Sciatic nerve (tissue), 2 donors: Measurements from ENCODE around the gene HOXD9. TPM values are rescaled to one million over a fixed set of nuclear protein-coding genes. Genes with fewer than 3 reads are reported as not detected.

Experiments used
- ATAC-seq: fragments of 200-7000 bp; cut with Tn5 transposase; one replicate; pipeline ENCODE4 v1.9.1; 2020; ENCODE audit warnings: mild to moderate bottlenecking, moderate library complexity
- DNase-seq: peaks from one replicate; pipeline ENCODE4 v3.0.0-alpha.2; 2020; ENCODE audit warnings: low spot score
- intact Hi-C: fragments of 100-400 bp; cut with DNase I; formaldehyde crosslinking; loops from one replicate; pipeline ENCODE4 v1.14.2; 2022
- total RNA-seq: library from RNA; stranded (reverse); fragmentation: NEBNext Ultra II Directional; extraction: Animal tissue kit (Norgen Biotek cat#: 25700); gene quantifications from one replicate; pipeline ENCODE4 v1.2.1, GENCODE V29; 2021
- donor health status: DM: no; HTN: no; CAD: no.
- donor health status: DM: no; HTN: no; CAD: no.

The HOXD9 gene
- total RNA-seq, 1 donor from 2014 or later = 4.9 TPM

GRCh38 chr2:176130147-176130956 lies 7.8 kb downstream of the HOXD9 start:
- no peak for ATAC-seq
- DNase-seq = no peak
- intact Hi-C loops = no loop called here

- no peak for DNase-seq
- intact Hi-C loops = no loop called here
Measured at GRCh38 chr2:176130957-176131847, 8.7 kb downstream of the HOXD9 start.

GRCh38 chr2:176131848-176132158 lies 9.3 kb downstream of the HOXD9 start:
- intact Hi-C loops = no loop called here
- ATAC-seq = no peak
- DNase-seq = no peak

More at GRCh38 chr2:176130957-176131847, 8.7 kb downstream of the HOXD9 start:
- no peak for ATAC-seq

GRCh38 chr2:176132205-176133171 lies 10.0 kb downstream of the HOXD9 start:
- intact Hi-C loops = no loop called here
- DNase-seq (no peak), ATAC-seq (no peak)

- DNase-seq = no peak
Measured at GRCh38 chr2:176133389-176133788, 10.9 kb downstream of the HOXD9 start.

GRCh38 chr2:176134035-176134434 lies 11.5 kb downstream of the HOXD9 start:
- intact Hi-C loops = loop anchor here (2.0 kb wide), 1 partner anchor 53 kb away; no protein-coding TSS in a partner anchor
- no peak for ATAC-seq
- no peak for DNase-seq

More at GRCh38 chr2:176133389-176133788, 10.9 kb downstream of the HOXD9 start:
- no peak for ATAC-seq
- intact Hi-C loops = no loop called here

GRCh38 chr2:176135035-176135440 lies 12.5 kb downstream of the HOXD9 start:
- ATAC-seq (no peak), DNase-seq (no peak)
- intact Hi-C loops = loop anchor here (2.0 to 5.0 kb wide), 2 partner anchors 54 to 417 kb away; no protein-coding TSS in a partner anchor

- no peak for DNase-seq
- intact Hi-C loops = loop anchor here (5.0 kb wide), 1 partner anchor 416 kb away; no protein-coding TSS in a partner anchor
- no peak for ATAC-seq
Measured at GRCh38 chr2:176136374-176137251, 14.1 kb downstream of the HOXD9 start.

- intact Hi-C loops = loop anchor here (5.0 kb wide), 1 partner anchor 415 kb away; no protein-coding TSS in a partner anchor
- DNase-seq (no peak), ATAC-seq (no peak)
Measured at GRCh38 chr2:176137252-176137580, 14.7 kb downstream of the HOXD9 start.

GRCh38 chr2:176137906-176138305 lies 15.4 kb downstream of the HOXD9 start:
- intact Hi-C loops = loop anchor here (5.0 kb wide), 1 partner anchor 414 kb away; no protein-coding TSS in a partner anchor
- ATAC-seq (no peak), DNase-seq (no peak)

- ATAC-seq = no peak
- no peak for DNase-seq
- intact Hi-C loops = loop anchor here (5.0 kb wide), 1 partner anchor 414 kb away; no protein-coding TSS in a partner anchor
Measured at GRCh38 chr2:176138526-176138922, 16.0 kb downstream of the HOXD9 start.

- intact Hi-C loops = loop anchor here (5.0 kb wide), 1 partner anchor 413 kb away; no protein-coding TSS in a partner anchor
- no peak for DNase-seq
- no peak for ATAC-seq
Measured at GRCh38 chr2:176138923-176139660, 16.6 kb downstream of the HOXD9 start.

GRCh38 chr2:176139661-176140512 lies 17.4 kb downstream of the HOXD9 start:
- peak; percentile 16 for ATAC-seq
- intact Hi-C loops = loop anchor here (5.0 kb wide), 2 partner anchors 317 to 412 kb away; no protein-coding TSS in a partner anchor
- no peak for DNase-seq

GRCh38 chr2:176140513-176141317 lies 18.2 kb downstream of the HOXD9 start:
- DNase-seq = peak; percentile 87

GRCh38 chr2:176142281-176142680 lies 19.8 kb downstream of the HOXD9 start:
- ATAC-seq = no peak
- intact Hi-C loops = loop anchor here (5.0 kb wide), 1 partner anchor 315 kb away; no protein-coding TSS in a partner anchor

More at GRCh38 chr2:176140513-176141317, 18.2 kb downstream of the HOXD9 start:
- intact Hi-C loops = loop anchor here (5.0 kb wide), 1 partner anchor 317 kb away; no protein-coding TSS in a partner anchor
- peak; percentile 92 for ATAC-seq

More at GRCh38 chr2:176142281-176142680, 19.8 kb downstream of the HOXD9 start:
- DNase-seq = no peak
